Right hindlimb (tissue), 1 donor: ENCODE data around the gene PYCARD.
"Not testable (repeated sequence)": the region's sequence is repeated elsewhere in the genome, so short reads cannot be mapped to it uniquely, and the experiment has no call there.

Experiments used
- DNase-seq: peaks from one replicate; pipeline ENCODE4 v3.0.0-alpha.2; 2018

The PYCARD gene

DNA sequence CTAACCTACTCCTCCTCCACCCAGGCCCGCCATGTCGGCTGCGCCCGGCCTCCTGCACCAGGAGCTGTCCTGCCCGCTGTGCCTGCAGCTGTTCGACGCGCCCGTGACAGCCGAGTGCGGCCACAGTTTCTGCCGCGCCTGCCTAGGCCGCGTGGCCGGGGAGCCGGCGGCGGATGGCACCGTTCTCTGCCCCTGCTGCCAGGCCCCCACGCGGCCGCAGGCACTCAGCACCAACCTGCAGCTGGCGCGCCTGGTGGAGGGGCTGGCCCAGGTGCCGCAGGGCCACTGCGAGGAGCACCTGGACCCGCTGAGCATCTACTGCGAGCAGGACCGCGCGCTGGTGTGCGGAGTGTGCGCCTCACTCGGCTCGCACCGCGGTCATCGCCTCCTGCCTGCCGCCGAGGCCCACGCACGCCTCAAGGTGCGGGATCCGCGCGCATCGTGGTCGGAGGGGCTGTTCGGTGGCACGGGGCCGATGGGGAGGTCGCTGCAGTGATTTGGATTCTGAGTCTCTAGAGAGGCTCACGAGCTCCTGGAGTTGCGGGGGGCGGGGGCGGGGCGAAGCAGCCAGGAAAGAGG, 12.2 kb upstream of the PYCARD start:
- peak; percentile 48 for DNase-seq

DNA sequence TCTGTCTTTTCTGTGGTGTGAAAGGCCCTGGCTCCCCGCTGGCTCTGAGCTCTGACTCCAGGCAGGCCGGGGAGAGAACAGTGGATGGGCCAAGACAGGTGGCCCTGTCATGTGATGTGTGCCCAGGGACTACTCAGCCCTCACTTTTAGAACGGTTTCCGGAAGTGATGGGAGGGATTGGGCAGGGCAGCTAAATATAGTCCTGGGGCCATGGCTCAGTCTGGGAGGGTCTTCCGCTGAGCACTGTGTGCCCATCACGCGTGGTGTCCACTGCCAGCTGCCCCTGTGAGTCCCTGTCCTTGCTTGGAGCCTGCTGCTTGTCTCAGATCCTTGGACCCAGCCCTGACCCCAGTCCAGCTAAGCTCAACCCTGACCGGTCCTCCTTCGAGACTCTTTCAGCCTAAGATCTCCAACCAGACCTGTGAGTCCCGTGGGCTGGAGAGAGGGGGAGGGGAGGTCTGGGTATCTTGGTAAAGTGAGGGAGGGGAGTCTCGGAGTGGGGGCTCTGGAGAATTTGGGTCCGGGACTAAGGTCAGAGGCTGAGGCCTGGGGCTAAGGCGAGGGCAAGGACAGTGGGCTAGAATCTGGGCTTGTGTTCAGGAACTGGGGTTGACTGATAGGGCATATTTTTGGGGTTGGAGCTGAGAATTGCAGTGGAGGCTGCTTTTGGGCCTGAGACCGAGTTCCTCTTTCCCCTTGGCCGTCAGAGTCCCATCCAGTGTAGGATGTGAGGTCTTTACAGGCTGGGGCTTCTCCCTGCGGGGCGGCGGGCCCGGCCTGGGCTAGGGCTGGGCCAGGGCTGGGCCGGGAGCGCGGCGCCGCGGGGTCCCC, 11.5 kb upstream of the PYCARD start, which contains the start of gene TRIM72:
Gene TRIM72 (plus strand): TSS at position 243 of the 831 bp plus-strand sequence. CDS start 620 bp downstream, outside the sequence.
- peak; percentile 84 for DNase-seq

- no peak for DNase-seq
These were observed 10.8 kb upstream of the PYCARD start for GRCh38 chr16:31213342-31213741.

DNA sequence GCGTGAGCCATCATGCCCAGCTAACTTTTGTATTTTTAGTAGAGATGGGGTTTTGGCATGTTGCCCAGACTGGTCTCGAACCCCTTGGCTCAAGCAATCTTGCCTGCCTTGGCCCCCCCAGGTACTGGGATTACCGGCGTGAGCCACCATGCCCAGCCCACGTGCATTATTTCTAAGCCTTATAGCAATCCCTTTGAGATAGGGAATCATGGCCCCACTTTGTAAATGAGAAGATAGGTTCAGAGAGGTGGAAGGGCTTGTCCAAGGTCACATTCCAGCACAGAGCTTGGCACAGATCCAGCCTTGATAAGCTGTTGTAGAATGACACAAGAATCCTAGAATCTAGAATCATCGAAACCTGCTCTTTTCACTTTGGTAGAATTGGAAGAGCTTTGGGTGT, 4.2 kb upstream of the PYCARD start:
- no peak for DNase-seq

- DNase-seq, result no peak
These were observed 2.5 kb upstream of the PYCARD start for GRCh38 chr16:31204871-31205666.

DNA sequence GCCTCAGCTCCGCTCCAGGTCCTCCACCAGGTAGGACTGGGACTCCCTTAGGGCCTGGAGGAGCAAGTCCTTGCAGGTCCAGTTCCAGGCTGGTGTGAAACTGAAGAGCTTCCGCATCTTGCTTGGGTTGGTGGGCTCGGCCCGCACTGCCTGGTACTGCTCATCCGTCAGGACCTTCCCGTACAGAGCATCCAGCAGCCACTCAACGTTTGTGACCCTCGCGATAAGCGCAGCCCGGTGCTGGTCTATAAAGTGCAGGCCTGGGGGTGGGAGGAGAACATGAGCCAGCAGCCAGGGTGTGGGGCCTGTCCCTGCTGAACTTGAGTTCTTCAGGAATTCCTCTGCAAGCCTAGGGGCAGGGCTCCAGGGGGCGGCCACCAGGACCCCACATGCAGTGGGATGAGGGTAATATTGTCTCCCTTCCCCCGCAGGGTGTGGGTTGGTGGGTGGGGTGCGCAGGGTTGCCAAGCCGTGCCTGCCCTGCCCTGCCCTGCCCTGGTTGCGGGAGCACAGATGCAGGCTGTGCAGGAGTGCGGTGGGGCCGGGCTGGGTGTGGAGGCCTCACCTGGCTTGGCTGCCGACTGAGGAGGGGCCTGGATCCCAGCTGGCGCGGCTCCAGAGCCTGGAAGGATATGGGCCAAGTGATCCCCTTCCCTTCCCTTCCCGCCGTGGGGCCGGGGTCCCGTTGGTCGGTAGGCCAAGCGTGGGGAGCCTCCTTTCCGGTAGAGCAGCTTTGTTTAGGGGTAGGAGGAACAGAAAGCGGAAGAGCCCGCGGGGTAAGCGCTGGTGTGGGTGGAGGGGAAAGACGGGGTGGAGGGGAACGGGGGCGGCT, 762 bp downstream of the PYCARD start:
- peak; percentile 42 for DNase-seq

DNA sequence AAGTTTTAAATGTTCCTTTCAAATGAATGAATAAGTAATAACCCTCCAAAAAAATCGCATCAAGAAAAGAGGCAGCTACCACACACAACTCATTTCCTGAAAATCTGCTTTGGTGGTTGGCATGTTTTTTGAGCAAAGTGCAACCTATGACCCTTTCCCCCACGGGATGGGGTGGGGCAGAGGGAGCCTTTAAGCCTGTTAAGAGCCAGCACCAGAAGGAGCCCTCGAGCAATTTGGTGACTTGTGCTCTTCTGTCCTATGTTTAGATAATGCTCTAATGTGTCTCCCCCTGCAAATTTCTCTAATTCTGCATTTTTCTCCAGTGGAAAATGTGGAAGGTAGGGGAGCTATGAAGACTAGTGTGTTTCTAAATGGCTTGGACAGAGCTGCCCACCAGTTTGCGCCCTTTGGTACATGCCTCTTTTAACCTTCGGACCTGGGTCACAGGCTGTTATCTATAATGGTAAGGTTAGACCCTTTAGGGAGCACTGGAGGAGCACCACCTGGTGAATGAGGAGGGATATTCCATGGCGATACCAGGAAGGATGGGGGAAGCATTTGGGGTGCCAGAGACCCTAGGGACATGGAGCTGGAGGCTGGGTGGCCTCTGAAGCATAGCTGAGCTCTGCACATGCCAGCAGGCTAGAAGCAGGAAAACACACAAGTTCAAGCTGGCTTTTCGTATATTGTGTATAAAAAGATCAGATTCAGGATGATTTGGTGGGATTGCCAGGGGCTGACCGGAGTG, 1.6 kb downstream of the PYCARD start:
- no peak for DNase-seq

GRCh38 chr16:31200111-31200510, 2.4 kb downstream of the PYCARD start:
- DNase-seq, result not testable (repeated sequence)

DNA sequence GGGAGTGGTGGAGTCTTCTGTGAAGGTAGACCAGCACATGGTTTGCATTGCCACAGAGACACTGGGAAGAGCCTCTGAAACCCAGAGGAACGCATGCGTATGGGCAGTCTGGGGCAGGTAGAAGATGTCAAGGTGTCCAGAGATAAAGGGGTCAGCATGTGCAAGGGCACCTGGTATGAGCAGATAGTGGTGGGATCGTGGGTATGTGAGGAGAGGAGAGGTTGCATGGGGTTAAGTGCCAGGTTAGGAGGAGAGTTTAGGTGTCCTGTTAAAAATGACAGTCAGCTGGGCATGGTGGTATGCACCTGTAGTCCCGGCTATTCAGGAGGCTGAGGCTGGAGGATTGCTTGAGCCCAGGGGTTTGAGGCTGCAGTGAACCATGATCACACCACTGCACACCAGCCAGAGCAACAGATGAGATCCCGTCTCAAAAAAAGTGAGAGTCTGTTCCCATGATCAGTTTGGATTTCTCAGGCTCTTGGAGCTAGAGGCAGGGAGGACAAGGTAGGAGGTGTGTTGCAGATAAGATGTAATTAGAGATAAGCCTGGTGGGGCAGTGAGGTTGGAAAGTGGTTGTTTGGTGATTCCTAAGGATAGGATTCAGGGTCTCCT, 3.0 kb downstream of the PYCARD start:
- no peak for DNase-seq

DNA sequence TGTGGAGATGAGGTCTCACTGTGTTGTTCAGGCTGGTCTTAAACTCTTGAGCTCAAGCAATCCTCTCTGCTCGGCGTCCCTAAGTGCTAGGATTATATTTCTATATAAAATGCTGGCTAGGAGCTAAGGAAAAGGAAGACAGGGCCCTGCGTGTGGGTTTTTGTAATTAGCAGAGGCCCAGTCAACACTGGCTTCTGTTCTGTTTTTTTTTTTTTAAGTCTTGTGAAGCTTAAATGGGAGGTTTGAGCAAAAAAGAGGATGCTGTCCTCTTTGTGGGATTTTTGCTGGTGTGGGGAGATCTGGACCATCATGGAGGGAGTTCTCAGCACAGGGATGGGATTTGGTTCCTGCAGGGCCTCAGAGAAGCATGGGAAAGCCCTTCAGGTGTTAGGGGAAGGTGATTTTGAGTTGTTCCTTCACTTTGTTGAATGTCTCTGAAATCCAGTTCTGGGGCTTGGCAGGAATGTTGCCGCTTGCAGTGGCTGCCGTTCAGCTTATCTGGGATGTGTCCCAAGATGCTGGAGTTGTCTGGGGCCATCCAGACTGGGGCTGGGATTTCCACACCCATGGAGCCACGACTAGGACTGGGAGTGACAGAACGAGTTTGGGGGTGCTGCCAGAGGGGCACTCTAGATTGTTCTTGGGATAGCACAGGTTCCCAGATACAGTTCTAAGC, 4.2 kb downstream of the PYCARD start:
- no peak for DNase-seq

DNA sequence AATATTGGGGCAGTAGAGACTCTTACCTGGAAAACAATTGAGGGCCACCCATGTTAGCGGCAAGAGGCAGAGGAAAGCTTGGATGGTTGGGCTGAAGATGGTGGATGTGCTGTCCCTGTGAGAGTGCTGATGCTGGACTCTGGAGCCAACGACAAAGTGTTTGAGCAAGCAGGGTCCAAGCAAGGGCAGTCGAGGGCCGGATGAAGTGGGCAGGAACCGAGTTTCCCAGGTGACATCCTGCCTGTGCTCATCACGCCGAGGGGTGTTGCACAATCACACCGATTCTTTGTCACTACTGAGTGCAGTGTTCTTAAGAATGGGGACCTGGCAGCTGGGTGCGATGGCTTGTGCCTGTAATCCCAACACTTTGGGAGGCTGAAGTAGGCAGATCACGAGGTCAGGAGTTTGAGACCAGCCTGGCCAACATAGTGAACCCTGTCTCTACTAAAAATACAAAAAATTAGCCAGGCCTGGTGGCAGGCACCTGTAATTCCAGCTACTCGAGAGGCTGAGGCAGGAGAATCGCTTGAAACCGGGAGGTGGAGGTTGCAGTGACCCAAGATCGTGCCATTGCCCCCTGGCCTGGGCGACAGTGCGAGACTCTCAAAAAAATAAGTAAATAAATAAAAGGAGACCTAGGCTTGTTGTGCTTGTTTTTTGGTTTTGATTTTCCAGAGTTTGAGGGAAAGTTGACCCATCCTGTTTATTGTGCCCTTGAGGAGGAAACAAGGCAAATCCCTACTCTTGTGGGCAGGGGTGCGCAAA, 6.1 kb downstream of the PYCARD start:
- DNase-seq, result no peak

DNA sequence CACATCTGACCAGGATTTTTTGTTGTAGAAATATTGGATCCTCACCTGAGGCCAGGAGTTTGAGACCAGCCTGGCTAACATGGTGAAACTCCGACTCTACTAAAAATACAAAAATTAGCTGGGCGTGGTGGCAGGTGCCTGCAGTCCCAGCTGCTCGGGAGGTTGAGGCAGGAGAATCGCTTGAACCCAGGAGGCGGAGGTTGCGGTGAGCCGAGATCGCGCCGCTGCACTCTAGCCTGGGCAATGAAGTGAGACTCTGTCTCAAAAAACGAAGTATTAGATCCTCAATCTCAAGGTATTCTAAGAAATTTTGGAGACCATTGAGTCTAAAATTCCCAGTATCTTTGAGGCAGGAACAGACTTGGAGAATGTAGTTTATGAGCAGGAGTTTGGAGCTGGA, 6.7 kb downstream of the PYCARD start:
- not testable (repeated sequence) for DNase-seq

DNA sequence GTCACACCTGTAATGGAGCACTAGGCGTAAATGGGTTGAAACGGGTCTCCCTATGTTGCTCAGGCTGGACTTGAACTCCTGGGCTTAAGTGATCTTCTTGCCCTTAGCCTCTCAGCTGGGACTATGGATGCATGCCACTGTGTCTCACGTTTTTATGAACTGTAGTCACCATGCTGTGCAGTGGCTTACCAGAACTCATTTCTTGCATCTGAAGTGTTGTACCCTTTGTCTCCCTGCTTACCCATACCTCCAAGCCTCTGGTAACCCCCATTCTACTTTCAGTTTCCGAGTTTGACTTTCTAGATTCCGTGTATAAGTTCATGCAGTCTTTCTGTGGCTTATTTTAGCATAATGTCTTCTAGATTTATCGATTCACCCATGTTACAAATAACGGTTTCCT, 7.7 kb downstream of the PYCARD start:
- no peak for DNase-seq

DNA sequence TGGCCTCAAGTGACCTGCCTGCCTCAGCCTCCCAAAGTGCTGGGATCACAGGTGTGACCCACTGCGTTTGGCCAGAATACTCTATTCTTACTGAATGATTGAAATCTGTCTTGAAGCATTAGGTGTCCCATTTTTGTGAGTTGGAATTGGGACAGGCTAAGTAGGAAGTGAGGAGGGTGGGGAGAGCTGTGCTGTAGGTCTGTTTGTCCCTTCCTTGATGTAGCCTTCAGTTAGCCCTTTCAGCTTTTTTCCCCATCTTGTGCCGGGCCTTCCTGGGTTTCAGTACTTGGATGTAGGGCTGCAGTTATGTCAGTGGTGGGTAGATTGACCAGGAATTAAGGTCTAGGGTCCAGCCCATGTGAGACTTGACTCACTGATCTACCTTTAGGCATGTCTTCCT, 8.7 kb downstream of the PYCARD start:
- no peak for DNase-seq

DNA sequence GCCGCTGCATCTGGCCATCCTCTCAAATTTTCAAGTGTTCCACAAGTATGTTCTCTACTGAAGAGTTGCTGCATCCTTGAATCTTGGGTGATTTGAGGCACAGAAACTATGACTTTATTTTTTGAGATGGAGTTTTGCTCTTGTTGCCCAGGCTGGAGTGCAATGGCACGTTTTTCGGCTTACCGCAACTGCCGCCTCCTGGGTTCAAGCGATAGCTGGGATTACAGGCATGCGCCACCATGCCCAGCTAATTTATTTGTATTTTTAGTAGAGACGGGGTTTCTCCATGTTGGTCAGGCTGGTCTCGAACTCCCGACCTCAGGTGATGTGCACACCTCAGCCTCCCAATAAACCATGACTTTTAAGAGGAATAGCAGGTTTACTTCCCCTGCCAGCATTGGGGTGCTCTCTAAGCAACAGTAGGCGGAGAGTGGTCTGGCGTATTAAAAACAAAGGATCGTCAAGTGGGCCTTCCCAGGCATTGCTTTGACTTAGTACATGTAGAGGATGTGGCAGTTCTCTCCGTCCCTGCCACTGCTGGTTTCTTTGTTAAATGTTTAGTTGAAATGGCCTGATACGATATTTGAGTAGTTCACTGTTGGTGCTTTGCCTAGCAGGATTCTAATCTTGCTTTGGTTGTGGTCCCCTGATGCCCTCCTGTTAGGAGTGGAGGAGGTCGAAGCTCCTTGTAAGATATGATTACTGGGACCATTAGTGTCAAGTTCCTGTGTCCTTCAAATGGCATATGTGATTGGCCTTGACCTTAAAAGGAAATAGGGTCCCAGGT, 9.5 kb downstream of the PYCARD start:
- no peak for DNase-seq

GRCh38 chr16:31191697-31192428, 10.7 kb downstream of the PYCARD start:
- no peak for DNase-seq

GRCh38 chr16:31190818-31191444, 11.6 kb downstream of the PYCARD start:
- no peak for DNase-seq

DNA sequence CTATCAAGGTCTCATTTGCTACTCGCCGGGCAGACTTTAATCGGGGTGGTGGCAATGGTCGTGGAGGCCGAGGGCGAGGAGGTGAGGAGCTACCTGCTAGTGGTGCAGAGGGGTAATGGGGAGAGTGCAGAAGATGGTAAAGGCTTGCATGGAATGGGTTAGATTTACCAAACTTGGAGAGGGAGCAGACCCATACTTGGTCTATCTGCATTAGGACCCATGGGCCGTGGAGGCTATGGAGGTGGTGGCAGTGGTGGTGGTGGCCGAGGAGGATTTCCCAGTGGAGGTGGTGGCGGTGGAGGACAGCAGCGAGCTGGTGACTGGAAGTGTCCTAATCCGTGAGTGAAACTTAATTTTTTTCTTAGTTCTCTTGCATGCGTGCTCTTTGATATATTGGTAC, 12.5 kb downstream of the PYCARD start:
- DNase-seq, result no peak
